Kasumi-1 (cell line): ENCODE data around the gene GABRB3.
"Not testable (repeated sequence)": the region's sequence is repeated elsewhere in the genome, so short reads cannot be mapped to it uniquely, and the experiment has no call there.

Source experiments
- DNase-seq, 2 experiments: peaks; one replicate each; lab custom pipeline; 2025; lab: John Stamatoyannopoulos, UW

GABRB3 gene

GRCh38 chr15:26736502-26737248 lies 36.2 kb downstream of the GABRB3 start:
- no peak for DNase-seq

GRCh38 chr15:26731965-26732364 lies 40.9 kb downstream of the GABRB3 start:
- DNase-seq = no peak

- no peak for DNase-seq
Observed at GRCh38 chr15:26729581-26729980, 43.3 kb downstream of the GABRB3 start.

- DNase-seq = no peak
Observed at GRCh38 chr15:26729030-26729429, 43.8 kb downstream of the GABRB3 start.

GRCh38 chr15:26724381-26725150 lies 48.3 kb downstream of the GABRB3 start:
- DNase-seq = no peak

GRCh38 chr15:26722621-26723160 lies 50.2 kb downstream of the GABRB3 start:
- DNase-seq = no peak

GRCh38 chr15:26721232-26721967 lies 51.5 kb downstream of the GABRB3 start:
- no peak for DNase-seq

GRCh38 chr15:26720546-26720945 lies 52.3 kb downstream of the GABRB3 start:
- no peak for DNase-seq

- DNase-seq = not testable (repeated sequence)
Observed at GRCh38 chr15:26719866-26720265, 53.0 kb downstream of the GABRB3 start.

GRCh38 chr15:26716069-26716468 lies 56.8 kb downstream of the GABRB3 start:
- no peak for DNase-seq

- DNase-seq = no peak
Observed at GRCh38 chr15:26713498-26713897, 59.4 kb downstream of the GABRB3 start.

GRCh38 chr15:26712335-26712734 lies 60.5 kb downstream of the GABRB3 start:
- no peak for DNase-seq

- no peak for DNase-seq
Observed at GRCh38 chr15:26711445-26711844, 61.4 kb downstream of the GABRB3 start.

GRCh38 chr15:26702381-26702780 lies 70.5 kb downstream of the GABRB3 start:
- DNase-seq = no peak

GRCh38 chr15:26698555-26698954 lies 74.3 kb downstream of the GABRB3 start:
- DNase-seq = no peak

- no peak for DNase-seq
Observed at GRCh38 chr15:26697913-26698312, 75.0 kb downstream of the GABRB3 start.

GRCh38 chr15:26691249-26691648 lies 81.6 kb downstream of the GABRB3 start:
- DNase-seq = no peak

- no peak for DNase-seq
Observed at GRCh38 chr15:26690778-26691177, 82.1 kb downstream of the GABRB3 start.

- no peak for DNase-seq
Observed at GRCh38 chr15:26689462-26689861, 83.4 kb downstream of the GABRB3 start.

- DNase-seq = no peak
Observed at GRCh38 chr15:26686547-26687187, 86.2 kb downstream of the GABRB3 start.

- no peak for DNase-seq
Observed at GRCh38 chr15:26682598-26683164, 90.2 kb downstream of the GABRB3 start.

GRCh38 chr15:26679927-26680326 lies 92.9 kb downstream of the GABRB3 start:
- no peak for DNase-seq
